ENCODE results near the gene ASTL. TPM values are rescaled to one million over a fixed set of nuclear protein-coding genes. Genes with fewer than 3 reads are reported as not detected.

Gene ASTL
- total and polyA plus RNA-seq, 4 donors = not detected

DNA sequence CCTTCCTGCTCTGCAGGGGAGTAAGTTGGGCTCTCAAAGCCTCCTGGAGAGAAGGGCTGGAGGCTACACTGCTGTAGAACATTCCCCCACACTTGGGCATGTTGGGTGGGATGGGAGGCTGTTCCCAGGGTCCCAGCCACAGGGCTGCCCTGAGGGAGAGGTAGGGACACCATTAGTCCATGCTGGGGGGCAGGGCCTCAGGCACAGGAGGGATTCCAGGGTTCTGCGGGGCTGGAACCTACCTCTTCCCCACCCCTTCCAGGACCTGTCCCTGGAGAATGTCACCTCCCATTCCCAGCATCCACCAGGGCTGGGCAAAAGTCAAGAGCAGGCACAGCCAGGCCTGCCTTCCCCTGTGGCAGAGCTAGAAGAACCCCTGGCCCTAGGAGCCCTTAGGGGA, 15.0 kb downstream of the ASTL start:
- Histone ChIP-seq H3K9ac (ENCODE audit: low read depth in 1 of 2, low read length in 2 of 2) (no peak overlapping the region), H3K4me3 (ENCODE audit: low read depth in 1 of 3, low read length in 3 of 3) (no peak overlapping the region), H3K27ac (ENCODE audit: low read depth in 1 of 2, low read length in 2 of 2) (no peak overlapping the region), H3K36me3 (ENCODE audit: control insufficient read depth in 4 of 4, insufficient read depth in 3 of 4, low read depth in 1 of 4, low read length in 3 of 4) (no peaks in the 10 kb centered on the region), H3K27me3 (ENCODE audit: control insufficient read depth in 4 of 4, insufficient read depth in 4 of 4, low read length in 3 of 4) (no peaks in the 10 kb centered on the region), H3K4me1 (ENCODE audit: control insufficient read depth in 4 of 4, insufficient read depth in 4 of 4, low read length in 3 of 4) (no peaks in the 10 kb centered on the region), H3K9me3 (ENCODE audit: control insufficient read depth in 4 of 4, low read length in 3 of 4) (no peaks in the 10 kb centered on the region)
- 100% methylated on average over 1 of the region's 1 CpG for WGBS
- DNase-seq (ENCODE audit: low spot score) = no peak
- TF ChIP-seq EGR1 (IDR thresholded peaks at IDR 0.05; ENCODE audit: low read depth in 2 of 2) = no peak
- TF ChIP-seq ZBTB33 (IDR thresholded peaks at IDR 0.05) = no peak
- TF ChIP-seq ATF3 (IDR thresholded peaks at IDR 0.05) = no peak
- no peak for TF ChIP-seq NR2F2 (IDR thresholded peaks at IDR 0.05)
- no peak for TF ChIP-seq RXRA (IDR thresholded peaks at IDR 0.05)
- no peak for TF ChIP-seq YY1 (IDR thresholded peaks at IDR 0.05)
- no peak for TF ChIP-seq RAD21 (IDR thresholded peaks at IDR 0.05)

DNA sequence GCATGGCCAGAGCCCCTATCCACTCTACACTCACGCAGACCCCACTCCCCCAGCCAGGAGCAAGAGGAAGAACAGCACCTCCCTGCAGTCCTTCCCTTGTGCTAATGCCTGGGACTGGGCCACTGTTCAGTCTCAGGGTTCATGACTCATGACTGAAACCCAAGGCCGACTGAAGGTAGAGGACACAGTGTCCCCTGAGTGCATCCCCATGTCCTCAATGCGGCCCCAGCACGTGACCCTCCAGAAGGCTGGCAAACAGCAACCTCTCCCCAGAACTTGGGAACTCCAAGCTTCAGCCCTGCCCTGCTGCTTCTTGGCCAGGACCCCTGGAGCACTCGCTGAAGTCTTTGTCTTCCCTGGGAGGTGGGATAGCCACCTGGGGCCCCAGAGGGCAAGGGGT, 15.9 kb downstream of the ASTL start:
- Histone ChIP-seq H3K9ac (ENCODE audit: low read depth in 1 of 2, low read length in 2 of 2) (no peak overlapping the region), H3K27ac (ENCODE audit: low read depth in 1 of 2, low read length in 2 of 2) (no peak overlapping the region), H3K4me1 (ENCODE audit: control insufficient read depth in 4 of 4, insufficient read depth in 4 of 4, low read length in 3 of 4) (no peaks in the 10 kb centered on the region), H3K4me3 (ENCODE audit: low read depth in 1 of 3, low read length in 3 of 3) (no peak overlapping the region), H3K36me3 (ENCODE audit: control insufficient read depth in 4 of 4, insufficient read depth in 3 of 4, low read depth in 1 of 4, low read length in 3 of 4) (no peaks in the 10 kb centered on the region), H3K27me3 (ENCODE audit: control insufficient read depth in 4 of 4, insufficient read depth in 4 of 4, low read length in 3 of 4) (peaks cover 0 to 3% (median 0%) of the 10 kb centered on the region in 4 donors), H3K9me3 (ENCODE audit: control insufficient read depth in 4 of 4, low read length in 3 of 4) (no peaks in the 10 kb centered on the region)
- DNase-seq (ENCODE audit: low spot score) = no peak
- TF ChIP-seq HNF4G (IDR thresholded peaks at IDR 0.05) (no peak), CTCF (IDR thresholded peaks at IDR 0.05; ENCODE audit: low read depth, low read length, missing input control) (no peak), NR2F2 (IDR thresholded peaks at IDR 0.05) (no peak), REST (IDR thresholded peaks at IDR 0.05) (no peak), RXRA (IDR thresholded peaks at IDR 0.05) (no peak), SP1 (IDR thresholded peaks at IDR 0.05) (no peak), FOXA2 (IDR thresholded peaks at IDR 0.05) (no peak), JUND (IDR thresholded peaks at IDR 0.05) (no peak), TAF1 (conservative IDR thresholded peaks at IDR 0.05) (no peak), YY1 (IDR thresholded peaks at IDR 0.05) (no peak), HNF4A (conservative IDR thresholded peaks at IDR 0.05) (no peak), ZBTB33 (IDR thresholded peaks at IDR 0.05) (no peak), ATF3 (IDR thresholded peaks at IDR 0.05) (no peak), RAD21 (IDR thresholded peaks at IDR 0.05) (no peak), GABPA (IDR thresholded peaks at IDR 0.05 in 1 of 2, conservative IDR thresholded peaks at IDR 0.05 in 1 of 2) (no peak)
- 93% methylated on average over 5 of the region's 5 CpGs for WGBS

All from liver (tissue), 9 donors.